Measurements from ENCODE around the gene ARID3C. TPM values are rescaled to one million over a fixed set of nuclear protein-coding genes. Genes with fewer than 3 reads are reported as not detected.

Gene ARID3C
- total RNA-seq, 1 donor from 2014 or later: 0.31 TPM

DNA sequence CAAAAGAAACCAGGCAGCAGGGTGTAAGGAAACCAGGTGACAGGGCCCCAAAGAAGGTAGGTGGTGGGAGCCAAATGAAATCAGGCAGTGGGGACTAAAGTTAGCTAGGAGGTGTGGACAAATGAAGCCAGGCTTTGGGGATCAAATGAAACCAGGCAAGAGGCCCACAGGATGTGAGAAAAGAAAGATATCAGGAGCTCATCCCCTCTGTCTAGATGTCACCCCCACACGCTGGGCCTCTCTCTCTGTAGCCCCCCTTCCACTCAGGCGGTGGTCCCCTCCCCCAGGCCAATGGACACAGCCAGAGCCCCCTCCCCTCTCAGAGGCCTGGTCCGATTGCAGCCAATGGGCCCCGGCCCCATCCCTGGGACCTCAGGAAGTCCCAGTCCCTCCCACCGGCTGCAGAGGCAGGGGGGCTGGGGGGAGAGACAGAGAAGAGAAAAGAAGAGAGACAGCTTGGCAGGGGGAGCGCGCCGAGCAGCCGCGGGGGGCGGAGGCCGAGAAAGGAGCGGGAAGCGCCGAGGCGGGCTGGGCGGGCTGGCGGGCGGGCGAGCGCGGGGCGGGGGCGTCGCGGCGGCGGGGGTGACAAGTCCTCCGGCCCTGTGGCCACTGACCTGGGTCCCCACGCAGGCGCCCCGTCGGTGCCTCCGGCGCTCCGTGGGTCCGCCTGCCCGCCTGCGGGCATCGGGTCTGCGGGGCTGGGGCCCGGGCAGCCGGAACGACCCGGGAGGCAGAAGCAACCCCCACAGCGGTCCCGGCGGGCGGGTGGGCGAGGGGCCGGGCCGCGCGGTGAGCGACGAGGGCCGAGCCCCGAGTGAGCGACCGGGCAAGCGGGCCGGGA, 51.2 kb downstream of the ARID3C start:
- DNase-seq: peak; percentile 90

DNA sequence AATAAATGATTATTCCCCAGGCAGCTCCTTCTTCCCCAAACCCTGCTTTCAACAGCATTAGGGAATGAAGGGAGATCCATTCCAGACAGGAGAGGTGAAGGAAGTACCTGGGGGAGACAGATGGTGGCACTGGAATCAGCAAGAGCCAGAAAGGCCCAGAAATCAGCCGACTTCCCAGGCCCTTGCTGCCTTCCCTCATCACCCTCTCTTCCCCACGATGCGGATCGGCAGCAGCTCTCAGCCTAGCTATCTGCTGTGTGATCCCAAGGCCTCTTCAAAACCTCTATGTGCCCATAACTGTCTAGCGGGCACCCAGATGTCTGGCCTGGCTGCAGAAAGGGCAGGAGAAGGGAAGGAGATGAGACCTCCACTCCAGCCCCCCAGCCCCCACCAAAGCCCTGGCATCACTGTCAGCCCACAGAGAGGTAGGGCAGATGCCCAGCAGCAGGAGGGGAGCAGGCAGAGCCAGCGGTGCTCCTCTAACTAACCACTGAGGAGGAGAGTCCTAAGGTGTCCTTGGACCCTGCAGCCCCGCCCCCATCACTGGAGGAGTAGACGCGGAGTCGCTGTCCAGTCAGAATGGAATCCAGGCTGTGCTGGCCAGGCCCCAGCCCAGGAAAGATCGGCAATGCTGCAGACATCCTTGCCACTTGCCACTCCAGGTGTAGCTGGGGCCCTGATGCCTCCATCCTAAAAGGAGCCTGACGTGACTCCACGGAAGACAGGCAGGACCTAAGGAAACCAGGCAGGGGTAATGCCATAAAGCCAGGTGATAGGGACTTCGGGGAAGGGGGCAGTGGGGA, 52.1 kb downstream of the ARID3C start:
- peak; percentile 55 for DNase-seq

DNA sequence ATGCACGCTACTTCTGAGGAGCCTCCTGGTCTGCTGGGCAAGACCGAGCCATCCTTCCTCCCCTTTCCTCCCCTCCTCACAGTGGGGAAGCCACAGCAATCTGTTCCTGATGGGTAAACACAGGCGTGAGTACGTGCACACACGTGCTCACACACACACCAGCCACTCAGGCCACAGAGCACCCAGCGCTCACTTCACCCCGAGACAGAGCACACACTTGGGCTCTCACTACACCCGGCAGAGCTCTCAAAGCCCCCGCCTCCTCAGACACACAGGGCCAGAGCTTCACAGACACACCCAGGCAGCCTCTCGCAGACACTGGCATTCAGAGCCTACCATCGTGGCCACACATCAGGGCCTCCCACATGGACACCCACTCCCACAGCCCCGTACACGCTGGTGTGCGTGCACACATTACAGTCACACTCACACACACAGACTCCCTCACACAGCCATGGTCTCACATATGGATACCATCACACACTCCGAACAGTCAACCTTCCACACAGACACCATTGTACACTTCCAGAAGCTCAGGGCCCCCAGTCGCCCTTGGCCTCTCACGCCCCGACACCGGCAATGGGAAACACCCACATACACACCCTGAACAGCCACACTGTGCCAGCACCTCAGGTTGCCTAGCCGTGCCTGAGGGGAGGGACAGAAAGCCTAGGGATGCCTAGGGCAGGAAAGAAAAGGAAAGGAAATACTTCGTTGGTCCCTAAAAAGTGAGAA, 52.8 kb downstream of the ARID3C start:
- no peak for DNase-seq

DNA sequence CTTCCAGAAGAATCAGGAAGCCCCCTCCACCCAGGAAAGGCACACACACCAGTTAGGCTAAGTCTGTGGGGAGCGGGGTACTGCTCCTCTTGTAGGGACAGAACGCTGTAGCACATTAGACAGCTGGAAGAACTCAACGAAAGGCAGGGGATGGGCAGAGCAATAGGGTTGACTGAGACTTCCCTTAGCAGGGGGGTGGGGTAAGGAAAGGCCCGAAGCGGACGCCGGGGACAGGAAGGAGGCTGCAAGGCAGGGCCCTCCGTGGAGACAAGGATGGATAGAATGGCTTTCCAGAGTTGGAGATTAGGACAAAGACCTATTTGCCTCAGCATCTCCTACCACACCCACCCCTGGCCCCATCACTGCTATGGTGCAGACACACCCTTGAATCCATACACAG, 53.6 kb downstream of the ARID3C start:
- no peak for DNase-seq

DNA sequence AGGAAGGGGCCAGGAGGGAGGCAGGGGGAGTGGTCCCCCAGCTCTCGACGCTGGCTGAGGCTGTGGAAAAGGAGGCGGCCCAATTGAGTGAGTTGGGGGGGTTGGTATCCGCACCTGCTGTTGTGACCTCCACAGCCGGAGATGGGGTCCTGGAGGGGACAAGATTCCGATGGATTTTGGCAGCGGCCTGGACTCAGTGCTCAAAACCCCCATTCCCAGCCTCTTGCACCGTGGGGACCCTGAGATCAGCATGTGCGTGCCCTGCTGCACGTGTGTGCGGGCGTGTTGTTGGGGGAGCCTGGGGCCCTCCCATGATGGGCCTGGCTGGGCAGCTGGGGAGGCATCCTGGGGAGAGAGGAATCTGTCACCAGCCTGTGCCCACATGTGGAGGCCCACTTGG, 54.3 kb downstream of the ARID3C start:
- DNase-seq: no peak

DNA sequence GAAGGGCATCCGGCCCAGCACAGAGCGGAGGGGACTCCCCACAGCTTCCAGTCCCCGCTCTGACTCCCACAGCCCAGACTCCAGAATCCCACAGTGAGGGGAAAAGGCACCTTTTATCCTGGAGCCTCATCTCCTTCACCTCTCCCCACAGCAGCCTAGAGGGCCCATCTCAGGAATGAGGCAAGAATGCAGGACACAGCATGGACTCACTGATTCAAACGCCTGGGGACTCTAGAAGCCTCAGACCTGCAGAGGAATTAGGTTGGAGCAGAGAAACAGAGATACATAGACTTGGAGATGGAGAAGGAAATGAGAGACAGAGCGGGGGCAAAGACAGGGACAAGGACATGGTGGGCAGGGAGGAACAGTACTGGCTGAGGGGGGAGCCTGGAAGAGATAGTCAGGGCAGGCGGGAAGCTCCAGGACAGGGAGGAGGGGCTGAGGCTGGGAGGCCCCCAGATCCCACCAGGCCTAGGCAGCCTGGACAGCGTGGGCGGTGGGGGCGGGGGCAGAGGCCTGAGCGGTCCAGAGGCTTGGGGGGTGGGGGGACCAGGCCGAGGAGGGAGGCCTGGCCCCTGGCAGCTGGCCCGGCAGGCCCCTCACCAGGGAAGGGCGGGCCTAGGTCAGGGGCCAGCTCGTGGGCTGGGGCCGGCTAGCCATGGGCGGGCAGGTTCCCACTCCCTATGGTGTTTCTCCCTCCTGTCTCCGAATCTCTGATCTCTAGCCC, 55.1 kb downstream of the ARID3C start:
- no peak for DNase-seq

DNA sequence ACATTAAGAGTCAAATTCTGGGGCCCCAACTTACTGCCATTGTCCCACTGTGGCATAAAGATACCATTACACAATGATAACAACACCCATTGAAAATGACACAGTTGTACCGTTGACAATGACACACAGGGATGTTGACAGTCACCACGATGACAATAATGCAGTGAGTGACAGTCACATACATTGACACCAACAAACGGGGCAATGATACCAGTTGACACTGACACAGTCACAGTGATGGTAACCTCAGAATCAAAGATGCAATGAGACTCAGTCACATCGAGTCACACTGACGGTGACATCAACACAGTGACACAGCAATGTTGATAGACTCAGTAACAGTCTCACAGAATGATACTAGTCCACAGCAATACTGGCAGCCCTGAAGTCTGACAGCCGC, 56.2 kb downstream of the ARID3C start:
- DNase-seq: no peak

DNA sequence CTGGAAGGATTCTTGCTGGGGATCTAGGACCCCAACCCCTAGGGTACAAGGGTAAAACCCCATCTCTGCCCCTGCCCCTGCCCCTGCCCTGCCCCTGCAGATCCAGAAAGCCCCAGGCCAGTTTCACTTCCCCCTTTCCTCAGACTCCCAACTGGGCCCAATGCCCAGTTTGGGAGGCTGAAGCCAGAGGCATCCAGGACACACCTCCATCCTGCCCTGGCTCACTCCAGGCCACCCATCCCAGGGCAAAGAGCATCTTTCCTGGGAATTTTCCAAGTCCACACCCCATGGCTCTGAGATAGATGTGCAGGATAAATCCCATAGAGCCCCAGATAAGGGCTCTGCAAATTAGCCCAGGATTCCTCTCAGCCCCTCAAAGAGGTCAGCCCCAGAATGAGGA, 56.8 kb downstream of the ARID3C start:
- DNase-seq: no peak

DNA sequence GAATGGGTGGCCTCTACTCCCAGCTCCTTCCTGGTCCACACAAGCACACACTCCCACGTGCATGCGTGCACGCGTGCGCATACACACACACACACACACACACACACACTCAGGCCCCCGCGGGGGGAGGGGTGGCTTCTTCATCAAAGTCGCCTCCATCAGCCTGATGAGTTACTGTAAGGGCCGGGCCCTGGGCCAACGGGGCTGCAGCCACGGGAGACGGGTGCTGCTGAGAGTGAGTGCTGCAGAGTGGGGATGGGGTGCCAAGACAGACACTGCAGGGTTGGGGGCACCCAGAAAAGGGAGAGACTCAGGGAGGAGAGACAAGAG, 57.4 kb downstream of the ARID3C start:
- DNase-seq: no peak

Small RNA genes within 50 kb of the gene (small RNA-seq; reads per million reads assigned to genes)
- gene CCL27 (ENCODE audit: low replicate concordance): not detected

Other genes with a start within 250 kb of the ARID3C start
- gene FAM219A, start 170.5 kb downstream of the ARID3C start, total RNA-seq: 8.4 TPM
- gene DNAI1, start 170.3 kb downstream of the ARID3C start, total RNA-seq: not detected
- 4.4 TPM for gene ENHO, start 106.1 kb downstream of the ARID3C start, total RNA-seq
- gene CNTFR, start 39.3 kb downstream of the ARID3C start, total RNA-seq: 6.2 TPM
- gene RPP25L, start 17.0 kb downstream of the ARID3C start, total RNA-seq: 15.3 TPM
- gene DCTN3, start 8.6 kb downstream of the ARID3C start, total RNA-seq: 90.7 TPM
- 36.5 TPM for gene SIGMAR1, start 8.7 kb upstream of the ARID3C start, total RNA-seq
- 27.2 TPM for gene GALT, start 17.6 kb upstream of the ARID3C start, total RNA-seq
- 72.4 TPM for gene IL11RA, start 23.1 kb upstream of the ARID3C start, total RNA-seq
- gene CCL27, start 33.6 kb upstream of the ARID3C start, total RNA-seq: not detected
- gene CCL19, start 62.2 kb upstream of the ARID3C start, total RNA-seq: not detected
- 49.3 TPM for gene CCL21, start 81.1 kb upstream of the ARID3C start, total RNA-seq